Skin epidermis (tissue), 12 donors: ENCODE data around the gene SCARB2.

ENCODE experiments used
- H3K27ac ChIP-seq, 21 experiments: fragments of 200-600 bp; sonication (generic) in 11 of 21; one replicate each; pipeline ENCODE4 v1.5.0; 2020; ENCODE audit warnings: mild to moderate bottlenecking in 3 of 21, inconsistent platforms in 2 of 21, moderate library complexity in 2 of 21
- H3K4me3 ChIP-seq, 7 experiments: fragments of 200-600 bp; sonication (generic) in 2 of 7; one replicate each; pipeline ENCODE4 v1.5.0; 2020; ENCODE audit warnings: inconsistent platforms in 2 of 7, mild to moderate bottlenecking in 2 of 7, moderate library complexity in 1 of 7

SCARB2 gene

DNA sequence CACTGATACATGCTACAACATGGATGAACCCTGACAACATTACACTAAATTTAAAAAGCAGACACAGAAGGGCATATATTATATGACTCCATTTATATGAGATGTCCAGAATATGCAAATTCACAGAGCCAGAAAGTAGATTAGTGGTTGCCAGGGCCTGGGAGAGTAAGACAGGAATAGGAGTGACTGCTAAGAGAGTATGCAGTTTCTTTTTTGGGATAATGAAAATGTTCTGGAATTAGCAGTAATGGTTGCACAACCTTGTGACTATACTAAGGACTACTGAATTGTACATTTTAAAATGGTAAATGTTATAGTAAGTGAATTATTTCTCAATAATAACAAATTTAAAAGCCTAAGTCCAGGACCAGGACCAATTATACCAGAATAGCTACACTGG lies 35.9 kb downstream of the SCARB2 start:
- Histone ChIP-seq H3K4me3 (no peak overlapping the region), H3K27ac (no peak overlapping the region)

DNA sequence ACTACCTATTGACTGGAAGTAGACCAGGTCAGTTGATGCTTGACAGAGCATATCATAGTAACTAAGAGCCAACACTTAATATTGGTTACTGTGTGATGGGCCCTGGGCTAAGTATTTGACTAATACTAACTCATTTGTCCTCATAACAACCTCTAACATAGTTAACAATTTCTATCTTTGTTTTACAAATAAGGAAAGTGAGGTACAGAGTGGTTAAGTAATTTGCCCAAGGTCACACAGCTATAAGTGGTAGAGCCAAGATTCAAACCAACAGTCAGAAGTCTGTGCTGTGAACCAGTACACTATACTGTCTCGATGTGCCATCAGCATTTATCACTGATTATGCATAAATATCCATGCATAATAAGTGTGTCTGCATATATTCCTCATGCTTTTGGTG lies 38.3 kb downstream of the SCARB2 start:
- Histone ChIP-seq H3K27ac (no peak overlapping the region), H3K4me3 (no peak overlapping the region)

DNA sequence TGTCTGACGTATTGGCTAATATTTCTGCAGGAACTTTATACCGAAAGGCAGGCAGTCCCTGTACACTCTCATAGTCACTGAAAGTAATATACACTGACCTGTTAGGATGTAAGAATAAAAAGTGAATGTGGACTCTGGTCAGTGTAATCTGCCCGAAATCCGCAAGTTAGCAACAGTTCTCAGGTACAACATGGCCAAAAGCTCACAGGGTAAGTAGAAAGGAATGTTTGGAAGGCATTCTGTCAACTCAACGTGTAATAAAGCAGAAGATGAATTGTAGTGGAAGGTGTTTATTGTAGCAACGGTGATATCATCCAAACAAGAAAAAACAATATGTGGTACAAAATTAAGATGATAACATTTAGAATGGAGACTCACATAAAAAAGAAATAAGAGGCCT lies 39.4 kb downstream of the SCARB2 start:
- Histone ChIP-seq H3K4me3 (no peak overlapping the region), H3K27ac (no peak overlapping the region)

DNA sequence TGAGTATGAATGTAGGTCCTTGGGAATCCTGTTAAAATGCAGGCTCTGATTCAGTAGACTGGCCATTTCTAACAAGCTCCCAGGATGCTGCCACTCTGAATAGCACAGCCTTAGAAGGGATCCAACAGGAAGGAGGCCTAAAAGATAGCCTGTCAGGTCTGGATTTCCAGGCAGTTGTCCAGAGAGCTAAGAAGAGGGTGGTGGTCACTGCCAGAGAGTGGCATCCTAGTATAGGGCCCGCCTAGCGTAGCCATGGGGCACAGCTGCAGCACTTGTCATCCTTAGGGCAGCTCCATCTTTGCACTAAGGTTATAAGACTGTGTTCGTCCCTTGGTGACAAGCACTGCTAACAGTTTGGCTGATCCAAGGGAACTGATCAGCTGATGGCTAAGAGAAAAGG lies 44.9 kb downstream of the SCARB2 start:
- Histone ChIP-seq H3K27ac (no peak overlapping the region), H3K4me3 (no peak overlapping the region)

DNA sequence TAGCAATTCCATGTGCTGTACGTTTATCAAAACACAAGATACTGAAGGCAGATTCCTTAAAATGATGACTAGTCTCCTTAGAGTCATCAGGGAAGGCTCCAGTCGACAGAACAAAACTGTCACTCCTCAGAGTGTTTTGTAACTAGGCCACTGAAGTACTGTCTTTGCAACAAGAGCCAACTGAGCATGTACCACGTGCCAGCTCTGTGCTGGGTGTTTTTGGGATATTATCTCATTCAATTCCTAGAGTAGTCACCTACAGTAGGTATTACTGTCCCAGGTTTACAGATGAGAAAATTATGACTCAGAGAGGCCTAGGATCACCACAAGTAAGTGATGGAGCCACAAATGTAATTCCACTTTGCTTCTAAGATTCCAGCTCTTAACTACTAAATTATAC lies 47.1 kb downstream of the SCARB2 start:
- Histone ChIP-seq H3K27ac (no peak overlapping the region), H3K4me3 (no peak overlapping the region)

DNA sequence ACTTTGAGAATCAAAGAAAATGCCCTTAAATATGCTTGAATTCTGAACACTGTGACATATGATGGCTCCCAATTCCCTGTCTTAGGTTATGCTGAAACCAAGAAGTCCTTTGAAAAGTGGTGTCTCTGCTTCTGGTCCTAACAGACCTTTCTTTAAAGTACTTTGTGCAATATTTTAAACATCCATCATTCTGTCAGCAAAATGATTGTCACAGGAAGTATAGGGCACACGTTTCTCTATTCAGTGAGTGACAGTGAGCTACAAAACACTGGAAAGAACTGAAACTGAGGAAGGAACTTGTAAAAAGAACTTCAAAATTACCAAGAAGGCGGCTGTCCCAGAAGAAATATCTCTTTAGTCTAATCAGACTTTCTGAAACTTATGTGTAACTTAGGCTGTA lies 53.3 kb downstream of the SCARB2 start:
- Histone ChIP-seq H3K27ac (no peak overlapping the region), H3K4me3 (no peak overlapping the region)

DNA sequence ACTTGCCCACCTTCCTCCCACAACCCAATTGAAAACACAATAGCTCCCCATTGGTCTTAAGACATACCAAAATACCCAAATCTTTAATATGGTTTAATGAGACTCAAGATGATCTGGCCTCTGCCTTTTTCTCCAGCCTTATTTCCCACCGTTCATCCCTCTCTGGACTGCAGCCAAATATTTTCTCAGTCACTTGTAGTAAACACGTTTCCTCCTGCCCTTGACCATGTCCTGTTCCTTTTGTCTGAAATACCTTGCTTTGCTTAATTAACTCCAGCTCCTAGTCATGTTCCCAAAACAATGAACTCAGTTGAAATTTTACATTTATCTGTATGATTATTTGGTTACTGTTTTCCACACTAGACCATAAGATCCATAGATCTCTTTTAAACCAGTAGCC lies 57.0 kb downstream of the SCARB2 start:
- Histone ChIP-seq H3K27ac (no peak overlapping the region), H3K4me3 (no peak overlapping the region)

DNA sequence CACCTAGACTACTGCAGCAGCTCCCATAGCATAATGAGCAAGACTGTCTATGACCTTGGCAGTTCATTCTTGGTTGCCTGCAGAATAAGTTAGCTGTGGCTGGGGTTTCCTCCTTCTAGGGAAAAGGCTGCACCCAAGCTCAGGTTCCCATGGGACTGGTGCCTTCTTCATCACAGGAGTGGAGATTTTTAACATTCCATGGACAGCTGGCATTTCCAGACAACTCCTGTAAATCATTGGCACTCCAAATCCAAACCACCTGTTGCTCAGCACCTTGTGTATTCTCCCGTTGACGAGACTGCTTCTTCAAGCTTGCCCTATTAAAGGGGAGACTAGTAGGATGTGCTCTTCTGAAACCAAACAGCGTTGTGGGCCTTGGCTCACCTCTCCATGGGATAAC lies 57.6 kb downstream of the SCARB2 start:
- H3K4me3 ChIP-seq: no peak overlapping the region

DNA sequence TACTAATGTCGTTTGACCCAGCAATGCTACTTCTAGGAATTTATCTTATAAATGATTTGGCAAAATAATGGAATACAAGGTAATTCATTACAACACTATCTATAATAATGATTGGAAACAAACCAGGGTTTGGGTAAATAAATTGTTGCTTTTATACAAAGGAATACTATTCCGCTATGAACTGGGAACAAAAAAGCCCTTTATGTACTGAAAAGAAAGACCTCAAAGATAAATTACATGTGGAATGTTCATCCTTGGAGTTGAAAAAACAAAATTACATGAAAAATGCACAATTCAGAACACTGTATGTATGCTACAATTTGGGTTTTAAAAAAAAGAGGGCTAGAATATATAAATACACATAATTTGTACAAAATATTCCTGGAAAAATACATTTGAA lies 60.3 kb downstream of the SCARB2 start:
- H3K27ac ChIP-seq: no peak overlapping the region
- H3K4me3 ChIP-seq: no peak overlapping the region

More for the DNA sequence above, 57.6 kb downstream of the SCARB2 start:
- no peak overlapping the region for H3K27ac ChIP-seq

DNA sequence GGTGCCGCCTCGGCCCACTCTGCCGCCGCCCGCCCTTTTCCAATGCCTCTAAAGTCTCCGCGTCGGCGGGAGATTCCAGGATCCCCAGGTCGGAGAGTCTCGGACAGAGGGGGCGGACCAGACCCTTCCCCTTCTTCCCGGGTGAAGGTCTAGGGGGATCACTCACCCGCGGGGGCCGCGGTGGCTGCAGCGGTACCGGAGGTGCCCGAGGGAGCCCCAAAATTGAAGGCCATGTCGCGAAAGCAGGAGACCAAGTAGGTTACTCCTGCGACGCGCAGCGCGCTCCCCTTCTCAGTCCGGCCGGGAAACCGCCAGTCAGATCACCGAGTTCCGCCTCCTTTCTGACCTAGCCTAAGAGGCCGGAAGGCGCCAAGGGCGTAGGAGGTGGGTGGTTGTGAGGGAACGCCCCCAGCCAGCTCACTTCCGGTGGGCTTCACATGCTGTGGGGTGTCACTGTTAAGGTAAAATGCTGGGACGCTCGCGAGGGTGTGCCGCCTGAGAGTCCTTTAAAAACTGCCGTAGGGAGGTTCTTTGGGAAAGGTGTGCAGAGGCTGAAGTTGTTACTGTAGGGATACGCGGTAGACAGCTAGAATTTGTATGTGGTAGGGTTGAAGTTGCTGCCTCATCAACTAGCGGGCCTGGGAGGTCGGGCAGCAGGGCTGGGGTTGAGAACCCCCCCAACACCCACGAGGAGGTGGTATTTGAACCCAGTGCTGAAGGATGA lies 65.3 kb downstream of the SCARB2 start, which contains the start of gene NUP54:
NUP54 (minus strand) TSS at position 256 of the 724 bp plus-strand sequence; CDS start at position 233, 23 bp downstream.
- Histone ChIP-seq H3K4me3 (peak within 1 kb of the TSS; percentile 80 to 97 (median 94)), H3K27ac (peak within 1 kb of the TSS; percentile 51 to 97 (median 93))

DNA sequence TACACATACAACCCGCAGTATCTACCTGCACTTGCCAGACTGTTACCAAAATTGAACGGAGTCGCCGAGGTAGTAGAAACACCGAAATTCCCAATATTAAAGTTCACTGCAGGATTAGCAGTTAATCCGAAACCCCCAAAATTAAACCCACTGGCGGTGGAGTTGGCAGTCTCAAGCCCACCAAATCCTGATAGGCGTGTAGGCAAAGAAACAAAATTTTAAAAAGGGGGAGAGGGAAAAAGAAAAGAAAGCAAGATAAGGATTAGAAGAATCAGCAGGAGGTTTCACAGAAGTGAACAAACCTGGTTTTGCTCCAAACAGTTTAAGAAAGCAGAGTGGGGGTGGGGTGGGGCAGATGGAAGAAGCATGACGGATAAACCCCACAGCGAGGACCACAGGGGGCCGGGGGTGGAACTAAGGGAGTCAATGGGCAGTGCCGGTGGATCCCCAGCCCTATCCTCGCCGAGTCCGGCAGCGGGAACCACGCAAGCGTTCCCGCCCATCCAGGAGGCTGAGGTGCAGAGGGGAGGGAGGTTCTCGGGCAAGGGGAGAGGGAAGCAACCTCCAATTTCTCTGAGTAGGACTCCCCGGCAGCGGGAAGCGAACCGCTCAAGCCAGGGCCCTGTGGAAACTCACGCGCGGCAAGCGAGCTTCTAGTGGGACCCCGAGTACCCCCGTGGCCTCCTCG lies 66.0 kb downstream of the SCARB2 start:
- Histone ChIP-seq H3K4me3 (peak overlapping the region; percentile 80 to 97 (median 94)), H3K27ac (peak overlapping the region; percentile 51 to 97 (median 93))

DNA sequence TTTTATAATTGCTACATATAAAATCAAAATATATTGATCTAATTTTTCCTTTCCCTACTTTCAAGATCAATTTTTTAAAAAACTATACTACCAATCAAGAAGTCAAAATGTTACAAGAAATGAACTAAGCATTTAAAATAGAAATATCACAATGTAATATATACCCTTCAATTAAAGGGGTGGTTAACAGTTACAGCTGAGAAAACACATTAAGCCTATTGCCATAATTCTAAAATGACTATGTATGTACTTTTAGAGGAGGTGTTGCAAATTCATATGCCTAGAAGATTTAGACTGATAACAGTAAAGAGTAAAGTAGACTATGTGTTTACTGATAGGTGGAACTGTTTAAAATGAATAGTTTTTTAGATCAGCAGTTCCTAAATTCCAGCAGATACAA lies 69.1 kb downstream of the SCARB2 start:
- H3K27ac ChIP-seq: no peak overlapping the region
- no peak overlapping the region for H3K4me3 ChIP-seq

DNA sequence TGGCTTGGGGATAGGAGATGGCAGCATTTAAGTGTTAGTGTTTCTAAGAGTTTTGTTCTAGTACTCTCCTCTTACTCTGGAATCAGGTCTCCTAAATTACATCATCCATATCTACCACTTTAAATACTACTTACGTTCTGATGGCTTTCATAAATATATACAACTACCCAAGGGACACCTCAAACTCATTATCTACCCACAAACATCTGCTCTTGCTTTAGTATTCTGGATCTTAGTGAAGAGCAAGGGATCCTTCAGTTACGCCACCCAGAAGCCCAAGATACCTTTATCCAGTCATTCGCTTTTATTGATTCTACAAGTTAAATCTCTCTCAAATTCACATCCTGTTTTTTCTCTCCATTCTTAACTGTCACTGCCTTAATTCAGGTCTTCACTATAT lies 72.4 kb downstream of the SCARB2 start:
- no peak overlapping the region for H3K27ac ChIP-seq
- H3K4me3 ChIP-seq: no peak overlapping the region

DNA sequence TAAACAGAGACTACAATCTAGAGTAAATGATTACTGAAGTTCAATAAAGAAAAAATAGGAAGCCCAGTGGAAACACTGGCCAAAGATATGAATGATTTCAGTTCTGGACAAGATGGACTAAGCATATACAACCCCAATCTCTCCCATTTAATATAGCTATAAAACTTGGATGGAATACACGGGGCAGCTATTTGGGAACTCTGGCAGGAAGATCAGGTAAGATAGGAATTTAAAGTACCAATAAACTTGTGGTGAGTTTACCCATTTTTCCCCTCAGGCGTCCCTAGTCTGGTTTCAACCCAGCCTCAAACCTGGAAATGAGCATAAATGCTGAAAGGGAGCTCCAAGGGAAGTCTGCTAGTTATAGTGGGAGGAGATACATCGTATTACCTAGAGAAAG lies 85.9 kb downstream of the SCARB2 start:
- Histone ChIP-seq H3K27ac (no peak overlapping the region), H3K4me3 (no peak overlapping the region)

DNA sequence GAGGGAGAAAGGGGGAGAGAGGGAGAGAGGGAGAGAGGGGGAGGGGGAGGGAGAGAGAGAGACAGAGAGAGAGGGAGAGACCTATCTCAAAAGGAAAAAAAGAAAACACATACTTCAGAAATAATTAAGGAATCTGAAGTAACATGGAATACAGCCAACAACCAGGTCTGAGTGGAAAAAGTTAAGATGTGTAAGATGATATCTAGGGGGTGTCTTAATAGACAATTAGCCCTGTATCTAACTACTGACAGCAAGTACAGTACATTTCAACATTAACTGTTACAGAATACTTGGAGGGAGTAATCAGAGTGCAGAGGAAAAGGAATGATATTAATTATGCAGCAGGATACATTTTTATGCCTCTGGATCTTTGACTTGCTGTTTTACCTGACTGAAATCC lies 87.8 kb downstream of the SCARB2 start:
- no peak overlapping the region for H3K4me3 ChIP-seq
- no peak overlapping the region for H3K27ac ChIP-seq

DNA sequence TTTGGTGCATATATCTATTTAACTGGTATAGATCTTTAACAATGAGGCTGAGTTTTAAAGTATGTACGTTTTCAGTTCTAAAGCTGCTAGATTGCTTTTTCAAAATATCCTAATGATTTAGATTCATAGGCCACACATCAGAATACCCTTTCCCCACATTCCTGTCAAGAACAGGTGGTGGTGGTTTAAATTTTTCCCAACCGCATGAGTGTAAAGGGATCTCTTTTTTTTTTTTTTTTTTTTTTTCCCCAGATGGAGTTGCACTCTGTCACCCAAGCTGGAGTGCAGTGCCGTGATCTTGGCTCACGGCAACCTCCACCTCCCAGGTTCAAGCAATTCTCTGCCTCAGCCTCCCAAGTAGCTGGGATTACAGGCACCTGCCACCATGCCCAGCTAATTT lies 93.4 kb downstream of the SCARB2 start:
- Histone ChIP-seq H3K4me3 (no peak overlapping the region), H3K27ac (no peak overlapping the region)

DNA sequence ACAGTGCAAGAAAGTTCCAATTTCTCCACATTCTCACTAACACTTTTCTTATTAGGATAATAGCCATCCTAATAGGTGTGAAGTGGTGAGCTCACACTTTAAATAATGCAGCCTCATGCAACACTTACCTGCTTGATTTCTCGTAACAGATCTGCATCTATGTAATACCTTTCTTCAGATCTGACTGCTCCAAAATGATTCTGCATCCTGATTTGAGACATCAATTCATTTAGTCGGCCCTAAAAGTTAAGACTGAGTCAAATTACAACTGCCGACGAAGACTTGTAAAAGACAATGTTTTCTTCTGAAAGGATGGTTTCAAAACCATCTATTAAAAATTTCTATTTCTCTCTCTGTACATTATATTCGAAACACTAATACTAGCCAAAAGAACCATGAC lies 96.1 kb downstream of the SCARB2 start:
- Histone ChIP-seq H3K4me3 (no peak overlapping the region), H3K27ac (no peak overlapping the region)

DNA sequence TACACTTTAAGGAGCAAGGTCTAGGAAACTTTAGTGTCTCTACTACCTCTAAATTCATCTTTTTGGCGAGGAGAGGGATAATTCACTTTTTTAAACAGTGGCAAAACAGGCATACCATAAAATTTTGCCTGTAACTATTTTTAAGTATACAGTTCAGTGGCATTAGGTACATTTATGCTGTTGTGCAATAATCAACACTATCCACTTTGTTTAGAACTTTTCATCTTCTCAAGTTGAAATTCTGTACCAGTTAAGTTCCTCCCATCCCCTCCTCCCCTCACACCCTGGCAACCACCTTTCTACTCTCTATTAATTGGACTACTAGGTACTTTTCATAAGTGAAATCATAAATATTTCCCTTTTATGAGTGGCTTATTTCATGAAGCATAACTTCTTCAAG lies 96.8 kb downstream of the SCARB2 start:
- no peak overlapping the region for H3K27ac ChIP-seq
- no peak overlapping the region for H3K4me3 ChIP-seq
